HG03571 (cell line): ENCODE measurements around the gene CD300H.

Source experiments
- ATAC-seq: cut with Tn5 transposase; IDR thresholded peaks from one replicate; pipeline ENCODE4 v1.9.1; 2021; ENCODE audit not compliant: unreplicated experiment

Gene CD300H

GRCh38 chr17:74552037-74552436, 15.3 kb downstream of the CD300H start:
- no peak for ATAC-seq

- no peak for ATAC-seq
Observed at GRCh38 chr17:74550602-74551001, 16.7 kb downstream of the CD300H start.

DNA sequence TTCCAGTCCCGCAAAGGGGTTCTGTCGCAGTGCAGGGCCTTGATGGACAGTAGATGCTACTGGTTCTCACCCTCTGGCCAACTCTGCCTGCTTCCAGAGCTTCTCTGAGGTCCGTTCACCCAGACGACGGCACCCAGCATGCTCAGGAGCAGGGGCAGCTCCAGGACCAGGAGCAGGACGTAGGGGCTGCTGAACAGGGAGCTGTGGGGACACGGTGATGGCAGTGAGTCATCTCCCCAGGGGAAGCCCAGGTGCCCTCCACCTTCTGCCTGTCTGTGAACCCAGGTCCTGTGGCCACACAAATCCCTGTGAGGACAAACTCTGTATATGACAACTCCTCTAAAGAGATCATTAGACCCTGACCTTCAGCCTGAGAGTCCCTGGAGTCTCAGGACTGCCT, 18.0 kb downstream of the CD300H start:
- no peak for ATAC-seq

DNA sequence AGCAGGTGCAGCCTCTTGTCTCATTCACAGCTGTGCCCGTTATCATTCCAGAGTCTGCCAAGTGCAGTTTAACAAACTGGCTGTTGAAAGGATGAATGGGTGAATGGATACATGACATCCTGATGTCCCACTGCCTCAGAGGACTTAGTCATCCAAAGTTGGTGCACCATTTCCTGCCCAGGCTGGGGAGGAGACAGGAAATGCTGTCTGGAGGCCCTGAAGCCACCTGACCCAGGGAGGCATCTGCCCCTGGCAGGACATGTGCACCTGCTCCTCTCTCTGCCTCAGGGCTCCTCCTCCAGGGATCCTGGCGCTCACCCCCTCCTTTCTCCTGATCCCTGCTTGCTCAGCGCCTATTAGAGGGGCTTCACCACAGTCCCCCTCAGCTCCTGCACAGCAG, 19.6 kb downstream of the CD300H start:
- no peak for ATAC-seq

- no peak for ATAC-seq
Observed at GRCh38 chr17:74547264-74547663, 20.0 kb downstream of the CD300H start.

DNA sequence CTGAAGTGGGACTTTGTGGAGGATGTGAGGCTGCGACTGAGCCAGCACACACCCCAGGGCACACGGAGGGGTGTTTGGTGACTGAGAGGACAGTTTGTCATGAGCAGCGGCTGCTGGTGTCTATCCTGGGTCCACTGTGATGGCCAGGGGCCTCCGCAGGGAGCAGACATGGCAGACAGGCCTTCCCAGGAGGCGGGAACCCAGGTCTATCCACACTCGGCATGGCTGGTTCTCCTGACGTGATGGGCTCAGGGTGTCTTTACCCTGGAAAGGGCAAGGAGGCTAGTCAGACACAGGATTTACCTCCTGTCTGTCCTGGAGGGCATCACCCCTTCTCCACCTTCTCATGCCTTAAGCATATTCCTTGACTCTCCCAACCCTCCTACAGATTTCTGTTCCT, 20.7 kb downstream of the CD300H start:
- ATAC-seq: no peak

DNA sequence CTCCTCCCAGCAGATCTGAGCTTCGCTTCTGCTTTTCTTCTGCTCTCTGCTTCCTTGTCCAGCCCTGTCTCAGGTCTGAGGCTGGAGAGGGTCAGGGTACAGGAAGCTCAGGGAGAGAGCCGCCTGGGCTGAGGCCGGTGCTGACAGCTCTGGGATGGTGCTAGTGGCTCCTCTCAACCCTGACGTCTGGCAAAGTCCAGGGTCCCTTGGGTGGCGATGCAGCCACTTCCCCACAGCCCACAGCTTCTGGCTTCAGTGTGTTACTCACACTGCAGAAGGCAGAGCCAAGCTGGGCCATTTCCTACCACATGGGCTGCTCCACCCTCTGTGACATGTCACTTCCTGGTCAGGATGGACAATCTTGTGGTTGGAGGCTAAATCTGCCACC, 21.5 kb downstream of the CD300H start, which contains the start of gene CD300C:
Gene CD300C, minus strand, starts transcription at position 273 of the 388 bp plus-strand sequence. CDS start 333 bp downstream, outside the sequence.
- ATAC-seq: no peak

- ATAC-seq: no peak
Observed at GRCh38 chr17:74544991-74545842, 22.1 kb downstream of the CD300H start.

GRCh38 chr17:74543891-74544760, 23.2 kb downstream of the CD300H start:
- ATAC-seq: no peak

DNA sequence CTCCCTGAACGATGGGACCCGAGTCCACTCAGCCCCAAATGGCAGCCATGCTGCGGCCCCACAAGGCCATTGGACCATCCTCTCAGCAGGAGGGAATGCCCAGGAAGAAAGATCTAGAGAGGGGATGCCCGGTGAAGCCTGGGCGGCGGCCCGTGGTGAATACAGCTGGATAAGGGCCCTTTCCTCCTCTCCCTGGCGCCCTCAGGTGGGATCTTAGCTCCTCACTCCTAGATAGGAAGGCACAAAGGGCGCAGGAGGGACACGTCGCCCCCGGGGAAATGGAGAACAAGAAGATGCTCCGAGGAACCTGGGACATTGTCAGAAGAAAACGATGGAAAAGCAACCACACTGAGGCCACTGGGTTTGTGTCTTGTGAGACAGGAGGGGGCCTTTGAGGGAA, 23.9 kb downstream of the CD300H start:
- no peak for ATAC-seq

GRCh38 chr17:74542727-74543383, 24.5 kb downstream of the CD300H start:
- no peak for ATAC-seq

GRCh38 chr17:74542166-74542565, 25.1 kb downstream of the CD300H start:
- ATAC-seq: no peak

DNA sequence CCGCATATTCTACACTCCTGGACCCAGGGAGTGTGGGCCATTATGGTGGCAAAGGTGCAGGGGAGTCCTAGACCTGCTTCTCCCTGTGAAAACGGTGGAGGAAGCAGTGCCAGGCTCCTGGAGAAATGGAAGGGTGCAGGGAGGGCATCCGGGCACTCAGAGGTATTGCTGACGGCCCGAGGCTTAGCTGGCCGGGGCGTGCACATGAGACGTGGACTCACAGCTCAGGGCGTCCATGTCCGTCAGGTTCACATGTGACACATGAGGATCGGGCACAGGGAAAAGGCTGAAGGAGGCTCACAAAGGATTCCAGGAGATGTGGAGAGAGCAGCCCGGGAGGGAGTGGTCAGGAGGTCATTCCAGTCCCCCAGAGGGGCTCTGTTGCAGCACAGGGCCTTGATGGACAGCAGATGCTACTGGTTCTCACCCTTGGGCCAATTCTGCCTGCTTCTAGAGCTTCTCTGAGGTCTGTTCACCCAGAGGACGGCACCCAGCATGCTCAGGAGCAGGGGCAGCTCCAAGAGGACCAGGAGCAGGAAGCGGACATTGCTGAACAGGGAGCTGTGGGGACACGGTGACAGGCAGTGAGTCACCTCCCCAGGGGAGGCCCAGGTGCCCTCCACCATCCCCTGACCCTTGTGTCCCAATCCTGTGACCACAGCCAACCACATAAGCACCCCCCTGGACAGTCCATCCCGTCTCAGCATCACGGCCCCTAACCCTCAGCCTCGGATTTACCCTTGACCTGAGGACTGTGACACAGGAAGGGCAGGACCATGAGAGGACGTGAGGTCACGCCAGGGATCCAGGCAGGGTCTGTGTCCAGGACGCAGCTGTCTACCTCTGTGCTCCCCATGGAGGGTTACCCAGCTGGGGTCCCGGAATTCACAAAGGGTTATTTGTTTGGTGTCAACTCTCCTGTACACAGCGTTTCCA, 25.9 kb downstream of the CD300H start:
- no peak for ATAC-seq

DNA sequence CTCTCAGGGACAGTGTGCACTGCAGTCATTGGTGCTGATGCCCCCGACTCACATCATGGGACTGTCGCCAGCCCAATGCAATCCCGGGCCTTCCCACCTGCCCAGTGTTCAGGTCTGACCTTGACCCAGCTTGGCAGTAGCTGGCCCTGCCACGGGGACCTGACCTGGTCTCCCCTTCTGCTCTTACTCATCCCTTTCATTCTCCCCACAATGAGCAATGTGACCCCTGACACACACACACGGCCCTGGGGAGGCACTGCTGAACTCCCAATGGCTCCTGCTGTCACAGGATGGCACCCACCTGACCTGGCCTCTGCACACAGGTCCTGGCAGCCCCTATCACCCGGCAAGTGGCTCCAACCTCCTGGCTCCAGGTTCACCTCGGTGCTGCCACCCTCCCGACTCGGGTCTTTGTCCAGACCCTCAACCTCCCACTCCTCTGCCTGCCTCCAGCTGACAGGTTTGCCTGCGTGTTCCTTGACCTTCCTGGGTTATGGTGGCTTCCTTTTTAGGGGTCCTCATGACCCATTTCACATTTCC, 28.0 kb downstream of the CD300H start:
- ATAC-seq: no peak

- no peak for ATAC-seq
Observed at GRCh38 chr17:74536890-74537289, 30.4 kb downstream of the CD300H start.

GRCh38 chr17:74532115-74532514, 35.2 kb downstream of the CD300H start:
- no peak for ATAC-seq

DNA sequence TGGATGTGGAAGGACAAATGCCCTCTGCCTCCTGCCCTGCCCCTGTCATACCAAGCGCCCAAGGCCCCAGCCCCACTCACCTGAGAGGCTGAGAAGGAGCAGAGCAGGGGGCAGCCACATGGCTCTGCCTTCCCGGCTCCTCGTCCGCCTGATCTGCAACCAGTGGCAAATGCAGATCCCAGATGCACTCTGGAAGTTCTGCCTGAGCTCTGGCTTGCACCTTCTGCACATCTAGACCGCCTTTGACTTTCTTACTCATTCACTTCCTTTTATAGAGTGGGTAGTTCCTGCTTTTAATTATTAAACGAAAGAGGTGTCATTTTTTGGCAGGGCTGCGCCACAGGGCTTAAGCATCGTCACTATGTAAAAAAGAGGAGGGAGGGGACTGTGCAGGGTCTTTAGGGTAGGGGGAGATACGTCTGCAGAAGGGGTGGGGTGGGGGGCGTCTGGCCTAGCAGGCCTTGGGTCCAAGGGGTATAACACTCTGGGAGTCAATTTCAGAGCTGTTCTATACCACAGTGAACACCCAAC, 36.0 kb downstream of the CD300H start, which contains the start of gene CD300LB:
Gene CD300LB, minus strand, starts transcription at position 245 of the 531 bp plus-strand sequence. Its CDS starts 125 bp downstream, at position 120.
- ATAC-seq: no peak

DNA sequence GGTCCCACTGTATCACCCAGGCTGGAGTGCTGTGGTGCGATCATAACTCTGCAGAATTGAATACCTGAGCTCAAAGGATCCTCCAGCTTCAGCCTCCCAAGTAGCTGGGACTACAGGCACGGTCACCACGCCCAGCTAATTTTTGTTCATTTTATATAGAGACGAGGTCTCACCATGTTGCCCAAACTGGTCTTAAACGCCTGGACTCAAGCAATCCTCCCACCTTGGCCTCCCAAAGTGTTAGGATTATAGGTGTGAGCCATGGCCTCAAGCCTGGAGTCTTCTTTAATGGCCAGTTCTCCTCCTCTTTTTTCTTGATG, 36.5 kb downstream of the CD300H start:
- no peak for ATAC-seq

- no peak for ATAC-seq
Observed at GRCh38 chr17:74529243-74529642, 38.1 kb downstream of the CD300H start.
